CD4-positive, alpha-beta T cell treated with Interleukin-15 for 4 hours (primary cell): ENCODE data around the gene CCDC93.
"Not testable (repeated sequence)": the region's sequence is repeated elsewhere in the genome, so short reads cannot be mapped to it uniquely, and the experiment has no call there.

Experiments used
- DNase-seq: peaks from one replicate; pipeline ENCODE4 v3.0.0-alpha.2; 2020; ENCODE audit warnings: low spot score

The CCDC93 gene

DNA sequence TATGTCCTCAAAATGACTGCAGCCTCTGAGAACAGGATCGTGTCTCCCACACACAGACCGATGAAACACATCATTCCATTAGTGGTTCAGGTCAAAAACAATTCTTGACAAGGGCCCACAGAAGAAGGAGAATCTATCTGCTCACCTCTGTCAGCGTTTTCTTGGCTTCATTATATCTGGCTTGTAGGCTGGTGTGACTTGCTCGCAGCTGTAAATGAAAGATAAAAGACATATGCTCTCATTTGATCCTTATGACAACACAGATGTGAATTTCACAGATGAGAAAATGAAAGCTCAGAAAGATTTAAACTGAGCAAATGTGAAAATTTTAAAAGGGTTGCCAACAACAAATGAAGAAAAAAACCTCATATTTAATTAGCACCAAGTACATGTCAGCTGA, 61.6 kb downstream of the CCDC93 start:
- no peak for DNase-seq

GRCh38 chr2:117949806-117950205, 64.1 kb downstream of the CCDC93 start:
- no peak for DNase-seq

DNA sequence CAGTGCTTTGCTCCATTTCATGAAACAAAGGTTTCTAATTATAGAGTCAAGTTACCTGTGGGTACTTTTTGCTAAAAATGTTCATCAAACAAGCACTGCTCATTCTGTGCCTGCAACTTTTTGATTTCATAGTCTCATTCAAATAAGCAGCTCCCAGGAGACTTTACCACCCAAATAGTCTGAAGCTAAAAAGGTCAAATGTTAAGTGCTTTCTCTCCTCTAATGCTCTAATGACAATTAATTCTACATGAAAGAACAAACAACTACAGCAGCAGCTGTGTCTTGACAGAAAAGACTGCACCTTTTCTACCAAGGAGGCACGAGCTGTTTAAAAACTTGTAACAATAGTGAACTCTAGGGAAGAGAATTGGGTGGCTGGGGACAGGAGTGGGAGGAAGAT, 65.3 kb downstream of the CCDC93 start:
- no peak for DNase-seq

GRCh38 chr2:117945296-117945695, 68.6 kb downstream of the CCDC93 start:
- no peak for DNase-seq

GRCh38 chr2:117944816-117945215, 69.1 kb downstream of the CCDC93 start:
- DNase-seq = no peak

DNA sequence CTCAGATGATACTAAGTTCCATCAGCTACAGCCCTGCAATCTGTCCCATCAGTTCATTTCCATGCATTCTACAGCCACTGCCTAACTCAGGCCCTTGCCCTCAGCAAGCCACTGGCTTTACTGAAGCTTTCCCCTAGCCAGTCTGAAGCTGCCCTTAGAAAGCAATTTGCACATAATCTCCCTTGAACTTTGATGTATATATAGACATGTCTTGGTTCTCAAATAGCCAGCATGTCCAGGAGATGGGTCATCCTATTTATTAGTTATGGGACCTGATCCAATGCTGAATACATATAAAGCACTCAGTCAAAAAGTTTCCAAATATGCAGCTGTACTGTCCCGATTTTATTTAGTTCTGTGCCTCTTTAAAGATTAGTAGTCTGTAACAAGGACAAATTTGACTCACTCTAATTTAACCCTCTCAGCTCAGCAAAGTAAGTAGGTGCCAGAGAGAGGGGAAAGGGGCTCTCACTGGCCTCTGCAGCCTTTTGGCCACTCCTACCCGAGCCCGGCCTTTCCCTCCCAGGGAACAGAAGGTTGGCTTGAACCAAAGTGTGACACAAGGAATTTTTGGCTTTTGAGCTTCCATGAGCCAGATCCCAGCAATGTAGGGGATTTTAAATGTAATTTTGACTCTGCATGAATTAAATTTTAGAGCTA, 70.7 kb downstream of the CCDC93 start:
- no peak for DNase-seq

DNA sequence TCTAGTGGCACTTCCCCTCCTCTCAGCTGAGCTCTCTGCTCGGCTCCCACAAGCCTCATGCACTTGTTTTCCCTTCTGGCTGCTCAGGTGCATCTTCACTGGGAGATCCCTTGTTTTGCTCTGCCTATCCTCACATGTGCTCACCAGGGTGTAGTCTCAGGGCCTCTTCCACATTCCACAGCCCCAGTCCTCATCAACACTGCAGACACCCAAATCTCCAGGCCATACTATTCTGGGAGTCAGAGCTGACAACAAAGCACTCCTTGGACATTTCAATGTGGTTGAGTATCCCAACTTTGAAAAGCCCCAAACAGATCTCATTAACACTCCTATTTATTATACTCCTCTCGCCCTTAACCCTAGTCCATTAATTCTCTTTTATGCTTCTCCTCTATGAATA, 71.3 kb downstream of the CCDC93 start:
- DNase-seq = no peak

DNA sequence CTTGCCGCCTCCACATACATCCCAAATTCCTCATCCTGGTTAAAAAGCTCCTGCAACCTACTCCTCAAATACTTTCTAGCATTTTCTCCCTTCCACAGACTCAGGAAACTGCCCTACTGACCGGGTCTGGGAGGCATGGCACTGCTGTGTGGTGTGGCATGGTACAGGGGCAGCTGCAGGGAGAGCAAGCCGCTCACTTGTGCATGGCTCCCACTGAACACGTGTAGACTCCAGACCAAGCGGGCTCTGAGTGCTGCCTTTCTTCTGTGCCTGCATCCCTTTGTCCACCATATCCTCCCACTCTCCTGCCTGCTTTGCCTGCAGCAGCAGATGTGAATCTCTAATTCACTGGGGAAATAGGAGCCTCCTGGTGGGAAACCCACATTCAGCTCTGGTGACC, 72.2 kb downstream of the CCDC93 start:
- DNase-seq = no peak

DNA sequence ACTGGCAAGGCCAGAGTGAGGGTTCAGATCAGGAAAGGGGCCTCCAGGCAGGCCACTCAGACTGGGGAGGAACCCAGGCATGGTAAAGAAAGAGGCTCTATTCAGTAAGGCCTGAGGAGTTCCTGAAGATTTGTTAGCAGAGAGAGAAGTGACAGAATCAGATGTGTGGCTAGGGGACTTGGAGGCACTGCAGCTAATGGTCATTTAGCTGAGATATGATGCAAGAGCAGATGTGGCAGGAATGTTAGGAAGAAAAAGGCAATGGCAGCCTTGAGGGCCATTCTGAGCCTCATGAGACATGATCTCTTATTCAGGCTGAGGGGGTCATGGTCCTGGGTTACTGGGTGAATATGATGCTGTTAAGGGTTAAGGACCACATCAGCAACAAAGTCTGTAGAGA, 73.4 kb downstream of the CCDC93 start:
- no peak for DNase-seq

DNA sequence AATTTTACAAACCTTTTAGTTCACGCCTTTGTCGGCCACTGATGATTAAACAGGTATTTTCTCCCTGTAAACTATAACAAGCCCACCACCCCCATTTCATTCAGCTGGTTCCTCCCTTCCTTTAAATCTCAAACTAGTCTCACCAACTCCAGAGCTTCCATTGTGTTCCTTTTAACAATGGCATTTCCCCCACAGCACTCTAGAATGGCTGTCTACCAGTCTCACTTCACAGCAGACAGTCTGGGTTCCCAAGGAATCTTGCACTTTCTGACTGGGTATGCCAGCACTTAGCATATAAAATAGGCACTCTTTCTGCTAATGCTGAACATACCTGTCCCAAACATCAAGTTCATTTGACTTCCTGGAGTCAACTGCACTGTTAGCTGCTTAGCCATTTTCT, 75.3 kb downstream of the CCDC93 start:
- DNase-seq = no peak

GRCh38 chr2:117936871-117937428, 76.9 kb downstream of the CCDC93 start:
- DNase-seq = no peak

DNA sequence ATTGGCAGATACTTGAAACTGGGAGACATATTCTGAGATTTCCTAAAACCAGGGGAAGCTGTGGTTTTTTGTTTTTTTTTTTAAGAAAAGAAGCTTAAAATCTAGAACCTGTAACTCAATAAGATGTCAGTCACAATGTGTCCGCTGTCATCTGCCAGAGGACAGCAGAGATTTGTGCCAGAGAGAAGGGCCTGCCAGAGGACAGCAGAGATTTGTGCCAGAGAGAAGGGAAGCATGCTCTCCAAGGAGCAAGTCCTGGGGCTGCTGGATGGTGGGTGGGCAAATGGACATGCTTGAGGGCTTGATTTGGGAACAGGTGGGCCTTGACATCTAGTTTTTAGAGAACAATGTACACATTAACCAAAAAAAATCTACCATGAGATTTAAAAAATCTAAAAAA, 77.9 kb downstream of the CCDC93 start:
- no peak for DNase-seq

DNA sequence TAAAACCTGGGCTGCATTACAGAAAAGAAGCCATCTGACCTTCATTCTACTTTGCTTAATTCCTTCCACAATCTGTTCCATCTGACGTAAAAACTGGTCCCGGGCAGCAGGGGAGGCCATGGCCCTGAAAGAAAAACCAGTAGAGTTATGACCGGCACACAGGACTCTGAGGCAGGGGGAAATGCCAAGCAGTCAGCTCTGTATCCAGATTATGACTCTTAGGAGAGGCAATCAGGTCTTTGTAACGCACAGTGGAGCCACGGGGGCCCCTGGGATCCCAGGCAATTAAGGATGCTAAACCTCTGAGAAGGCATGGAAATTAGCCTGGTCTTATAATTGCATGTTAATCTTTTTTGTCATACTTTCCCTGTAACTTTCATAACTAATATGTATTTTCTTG, 78.4 kb downstream of the CCDC93 start:
- DNase-seq = no peak

- no peak for DNase-seq
Observed at GRCh38 chr2:117933884-117934354, 80.0 kb downstream of the CCDC93 start.

- no peak for DNase-seq
Observed at GRCh38 chr2:117931978-117932377, 81.9 kb downstream of the CCDC93 start.

DNA sequence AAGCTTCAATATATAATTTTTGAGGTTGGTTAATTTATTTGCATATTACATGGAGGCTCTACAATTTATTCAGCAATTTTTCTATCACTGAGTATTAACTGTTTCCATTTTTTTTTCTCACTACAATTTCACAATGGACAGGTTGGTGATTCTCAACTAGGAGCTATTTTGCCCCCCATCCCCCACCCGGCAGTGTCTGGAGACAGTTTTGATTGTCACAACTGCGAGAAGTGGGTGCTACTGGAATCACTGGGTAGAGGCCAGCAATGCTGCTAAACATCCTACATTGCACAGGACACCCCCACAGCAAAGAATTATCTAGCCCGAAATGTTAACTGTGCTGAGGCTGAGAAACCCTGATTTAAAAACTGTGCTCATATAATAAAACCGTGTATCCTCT, 82.6 kb downstream of the CCDC93 start:
- DNase-seq = no peak

- DNase-seq = no peak
Observed at GRCh38 chr2:117930775-117931174, 83.1 kb downstream of the CCDC93 start.

GRCh38 chr2:117923471-117923870, 90.4 kb downstream of the CCDC93 start:
- DNase-seq = not testable (repeated sequence)

DNA sequence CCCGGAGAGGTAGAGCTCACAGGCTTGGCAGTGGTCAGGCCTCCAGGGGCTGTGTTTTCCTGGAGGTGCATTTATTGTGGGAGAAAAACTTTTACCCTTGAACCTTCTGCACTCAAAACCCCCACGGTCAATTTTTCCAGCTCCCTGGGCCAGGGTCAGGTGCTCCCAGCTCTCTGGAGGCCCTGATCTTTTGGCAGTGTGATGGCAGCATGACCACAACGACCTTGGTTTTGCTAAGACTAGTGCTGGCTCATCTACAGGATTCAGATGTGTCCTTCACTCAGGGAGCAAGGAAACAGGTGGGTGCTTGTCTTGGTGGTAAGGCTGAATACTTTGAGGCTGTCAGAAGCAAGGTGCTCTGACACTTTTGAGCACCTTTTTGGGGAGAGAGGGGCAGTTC, 92.3 kb downstream of the CCDC93 start:
- DNase-seq = no peak

GRCh38 chr2:117918608-117919007, 95.3 kb downstream of the CCDC93 start:
- DNase-seq = no peak

DNA sequence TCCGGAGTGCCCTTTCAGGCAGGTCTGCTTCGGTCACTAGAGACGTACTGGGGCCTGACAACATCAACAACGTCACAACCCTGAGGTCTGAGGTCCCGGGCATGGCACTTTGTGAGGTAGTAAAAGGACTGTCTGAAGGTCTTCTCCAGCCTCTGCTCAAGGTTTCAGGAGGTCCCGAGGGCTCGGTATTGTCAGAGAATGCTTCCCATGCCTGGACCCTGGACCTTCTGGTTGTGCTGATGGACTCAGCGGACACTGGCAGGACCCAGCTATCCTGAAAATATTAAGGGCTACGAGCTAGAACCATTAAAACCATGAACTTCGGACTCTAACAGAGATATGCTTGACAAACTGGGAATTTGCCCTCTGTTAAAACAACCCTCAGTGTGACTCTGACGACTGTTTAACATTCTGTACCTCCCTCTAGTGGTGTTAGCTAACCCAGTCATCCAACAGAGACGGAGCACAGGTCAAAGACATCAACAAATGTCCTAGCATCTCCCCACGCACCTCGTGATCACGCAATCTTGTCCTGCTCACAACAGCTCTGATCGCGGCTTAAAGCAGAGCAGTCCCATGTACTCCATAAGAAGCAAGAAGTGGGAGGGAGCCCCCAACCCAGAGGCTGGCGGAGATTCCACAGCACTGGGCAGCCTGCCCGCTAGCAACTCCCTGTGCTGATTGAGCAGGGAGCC, 96.5 kb downstream of the CCDC93 start:
- no peak for DNase-seq

- DNase-seq = no peak
Observed at GRCh38 chr2:117902933-117903332, 110.9 kb downstream of the CCDC93 start.

DNA sequence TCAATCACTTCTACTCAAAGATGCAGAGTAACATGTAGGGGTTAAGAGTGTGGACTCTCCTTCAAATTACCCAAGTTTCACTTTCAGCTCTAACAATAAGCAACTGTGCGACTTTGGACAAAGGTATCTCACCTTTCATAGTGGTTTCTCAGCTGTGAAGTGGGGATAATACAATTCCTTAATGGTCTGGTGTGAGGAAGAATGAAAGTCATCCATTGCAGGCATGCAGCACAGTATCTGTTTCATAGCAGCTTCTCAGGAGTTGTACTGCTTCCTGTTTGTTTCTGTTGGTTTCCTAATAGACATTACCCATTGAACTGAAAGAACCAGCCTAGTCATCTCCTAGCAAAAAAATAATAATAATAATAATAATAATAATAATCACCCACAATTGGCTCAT, 125.0 kb downstream of the CCDC93 start:
- no peak for DNase-seq

DNA sequence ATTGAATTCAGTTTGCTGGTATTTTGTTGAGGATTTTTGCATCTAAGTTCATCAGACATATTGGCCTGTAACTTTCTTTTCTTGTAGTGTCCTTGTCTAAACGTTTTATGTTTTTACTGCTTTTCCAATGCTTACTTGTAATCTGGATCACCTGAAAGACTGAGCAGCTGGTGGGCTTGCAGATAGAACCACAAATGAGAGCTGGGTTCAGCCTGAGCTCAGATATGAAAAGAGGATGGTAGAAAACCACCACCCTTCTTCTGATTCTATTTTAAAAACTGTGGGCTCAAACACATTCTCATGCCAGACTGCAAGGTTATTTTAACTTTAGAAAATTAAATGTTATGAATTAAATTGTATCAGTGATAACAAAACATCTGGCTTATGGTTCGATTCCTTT, 128.6 kb downstream of the CCDC93 start:
- no peak for DNase-seq
